Measurements from ENCODE around the gene EXD3. TPM values are rescaled to one million over a fixed set of nuclear protein-coding genes. Genes with fewer than 3 reads are reported as not detected.
A peak's percentile ranks its signal among the peaks of the same experiment; 100 is the strongest.

Gene EXD3
- total and polyA plus RNA-seq, 9 of the 15 experiments (the other 6 are each of a cell fraction or from before 2014, with no cell fraction given): 0.29 to 12.5 (median 3.9) TPM

- no peak for TF ChIP-seq ETV1 (tag; conservative IDR thresholded peaks at IDR 0.05; ENCODE audit: low read depth)
- TF ChIP-seq ZFP91 (CRISPR knock-in tag; IDR thresholded peaks at IDR 0.05): no peak
- no peak for TF ChIP-seq ZNF174 (CRISPR knock-in tag; IDR thresholded peaks at IDR 0.05)
- no peak for TF ChIP-seq NR4A1 (CRISPR knock-in tag; IDR thresholded peaks at IDR 0.05)
- TF ChIP-seq NR4A1 (tag; IDR thresholded peaks at IDR 0.05): 0 out of 2 replicates have a peak, but pooled peaks have one; percentile 70
- 0 out of 2 replicates have a peak, but pooled peaks have one; percentile 39 for TF ChIP-seq MED1 (CRISPR knock-in tag; IDR thresholded peaks at IDR 0.05; ENCODE audit: borderline replicate concordance)
- no peak for TF ChIP-seq SNIP1 (IDR thresholded peaks at IDR 0.05; ENCODE audit: low read depth)
- TF ChIP-seq NCOA1 (IDR thresholded peaks at IDR 0.05; ENCODE audit: low read depth): no peak
- TF ChIP-seq ID3 (CRISPR knock-in tag; IDR thresholded peaks at IDR 0.05): no peak
- TF ChIP-seq ID3 (tag; IDR thresholded peaks at IDR 0.05): peak; percentile 59; the same call in 1 of the 2 replicates
- no peak for TF ChIP-seq BRCA1 (IDR thresholded peaks at IDR 0.05)
- 0 out of 2 replicates have a peak, but pooled peaks have one; percentile 23 for TF ChIP-seq BRCA1 (CRISPR knock-in tag; IDR thresholded peaks at IDR 0.05)
- no peak for TF ChIP-seq NFIX (CRISPR knock-in tag; IDR thresholded peaks at IDR 0.05; ENCODE audit: low read depth)
- TF ChIP-seq ZNF134 (CRISPR knock-in tag; conservative IDR thresholded peaks at IDR 0.05): no peak
- TF ChIP-seq ZNF586 (CRISPR knock-in tag; conservative IDR thresholded peaks at IDR 0.05): no peak
- no peak for TF ChIP-seq BRD4 (IDR thresholded peaks at IDR 0.05)
- no peak for TF ChIP-seq TRIM28 (IDR thresholded peaks at IDR 0.05)
- no peak for TF ChIP-seq BRF1 (IDR thresholded peaks at IDR 0.05; ENCODE audit: borderline replicate concordance, extremely low read depth, insufficient read length)
- no peak for TF ChIP-seq ZNF311 (CRISPR knock-in tag; IDR thresholded peaks at IDR 0.05)
- no peak for TF ChIP-seq ZSCAN32 (CRISPR knock-in tag; IDR thresholded peaks at IDR 0.05)
- TF ChIP-seq RBM34 (IDR thresholded peaks at IDR 0.05; ENCODE audit: borderline replicate concordance, insufficient read depth, low read length): no peak
- no peak for TF ChIP-seq TCF15 (CRISPR knock-in tag; IDR thresholded peaks at IDR 0.05)
- no peak for TF ChIP-seq ASH1L (IDR thresholded peaks at IDR 0.05; ENCODE audit: borderline replicate concordance, low read depth, partially characterized antibody)
- peak; percentile 62; the same call in 1 of the 2 replicates for TF ChIP-seq KAT7 (CRISPR knock-in tag; IDR thresholded peaks at IDR 0.05; ENCODE audit: borderline replicate concordance)
- TF ChIP-seq L3MBTL2 (IDR thresholded peaks at IDR 0.05): peak; percentile 89
- TF ChIP-seq SMAD4 (CRISPR knock-in tag; conservative IDR thresholded peaks at IDR 0.05): peak; percentile 63; the same call in 1 of the 2 replicates
- no peak for TF ChIP-seq ARNT (IDR thresholded peaks at IDR 0.05)
- no peak for TF ChIP-seq CBX5 (IDR thresholded peaks at IDR 0.05; ENCODE audit: borderline replicate concordance, low read depth)
- TF ChIP-seq IRF2 (CRISPR knock-in tag; IDR thresholded peaks at IDR 0.05): no peak
- no peak for TF ChIP-seq POU5F1 (IDR thresholded peaks at IDR 0.05; ENCODE audit: borderline replicate concordance, low read depth, low read length, partially characterized antibody)
- TF ChIP-seq POLR2A (conservative IDR thresholded peaks at IDR 0.05): peak; percentile 49; the same call in 1 of the 2 replicates
- no peak for TF ChIP-seq ZNF717 (CRISPR knock-in tag; IDR thresholded peaks at IDR 0.05)
Measured at GRCh38 chr9:137302449-137303150, 120.4 kb downstream of the EXD3 start (continued).
